ENCODE results near the gene USP46. TPM values are rescaled to one million over a fixed set of nuclear protein-coding genes. Genes with fewer than 3 reads are reported as not detected.

Gene USP46
- total and polyA plus RNA-seq, 7 experiments from 2014 or later, result 0.89 to 11.7 (median 3.2) TPM

- peaks cover 0 to 8% (median 0%) of the 10 kb centered on the region in 7 donors for H3K4me1 Mint-ChIP-seq
- Histone ChIP-seq H3K36me3 (ENCODE audit: control insufficient read depth in 2 of 3, insufficient read depth in 3 of 3, low read length in 3 of 3) (peaks cover 0 to 3% (median 0%) of the 10 kb centered on the region in 3 experiments), H3K4me1 (ENCODE audit: control insufficient read depth in 2 of 2, insufficient read depth in 2 of 2, low read length in 2 of 2) (no peaks in the 10 kb centered on the region), H3K4me3 (ENCODE audit: low read length) (no peak overlapping the region), H3K27me3 (ENCODE audit: control insufficient read depth in 2 of 2, insufficient read depth in 2 of 2, low read length in 2 of 2) (no peaks in the 10 kb centered on the region), H3K27ac (ENCODE audit: low read depth, low read length) (no peak overlapping the region), H3K9me3 (ENCODE audit: control insufficient read depth in 2 of 3, low read length in 3 of 3) (no peaks in the 10 kb centered on the region)
- intact Hi-C loops (cut with micrococcal nuclease), result no loop called here
- ChIA-PET POLR2A (no interaction called here), CTCF (no interaction called here)
- H3K27ac Mint-ChIP-seq, result no peak overlapping the region
- H3K27me3 Mint-ChIP-seq, result peaks cover 0 to 6% (median 0%) of the 10 kb centered on the region in 5 donors
- peaks cover 0 to 9% (median 3%) of the 10 kb centered on the region in 11 donors for H3K9me3 Mint-ChIP-seq
- ATAC-seq, result no peak
- no peak overlapping the region for H3K4me3 Mint-ChIP-seq
- DNase-seq, result no peak
- H3K36me3 Mint-ChIP-seq, result peaks cover 12 to 54% (median 35%) of the 10 kb centered on the region in 5 donors
Observed at GRCh38 chr4:52611030-52611555, 48.0 kb downstream of the USP46 start.

GRCh38 chr4:52606726-52607125, 52.4 kb downstream of the USP46 start:
- CTCF ChIA-PET, result interaction anchor here (0.7 kb wide), 1 partner anchor 21 kb away, joined by 3 read pairs; no protein-coding TSS in a partner anchor

GRCh38 chr4:52606040-52606439, 53.1 kb downstream of the USP46 start:
- DNase-seq (no peak), ATAC-seq (no peak)
- Mint-ChIP-seq H3K4me3 (no peak overlapping the region), H3K27ac (no peak overlapping the region), H3K36me3 (peaks cover 19 to 51% (median 32%) of the 10 kb centered on the region in 5 donors), H3K9me3 (peaks cover 0 to 12% (median 3%) of the 10 kb centered on the region in 11 donors), H3K4me1 (no peaks in the 10 kb centered on the region), H3K27me3 (peaks cover 0 to 4% (median 0%) of the 10 kb centered on the region in 5 donors)
- Histone ChIP-seq H3K36me3 (ENCODE audit: control insufficient read depth in 2 of 3, insufficient read depth in 3 of 3, low read length in 3 of 3) (peaks cover 0 to 3% (median 0%) of the 10 kb centered on the region in 3 experiments), H3K4me3 (ENCODE audit: low read length) (no peak overlapping the region), H3K9me3 (ENCODE audit: control insufficient read depth in 2 of 3, low read length in 3 of 3) (no peaks in the 10 kb centered on the region), H3K4me1 (ENCODE audit: control insufficient read depth in 2 of 2, insufficient read depth in 2 of 2, low read length in 2 of 2) (no peaks in the 10 kb centered on the region), H3K27me3 (ENCODE audit: control insufficient read depth in 2 of 2, insufficient read depth in 2 of 2, low read length in 2 of 2) (no peaks in the 10 kb centered on the region), H3K27ac (ENCODE audit: low read depth, low read length) (no peak overlapping the region)
- ChIA-PET CTCF (no interaction called here), POLR2A (no interaction called here)
- intact Hi-C loops (cut with micrococcal nuclease), result no loop called here

More at GRCh38 chr4:52606726-52607125, 52.4 kb downstream of the USP46 start:
- H3K9me3 Mint-ChIP-seq, result peaks cover 0 to 12% (median 3%) of the 10 kb centered on the region in 11 donors
- DNase-seq (no peak), ATAC-seq (no peak)
- no peak overlapping the region for H3K4me3 Mint-ChIP-seq
- POLR2A ChIA-PET, result no interaction called here
- Histone ChIP-seq H3K4me1 (ENCODE audit: control insufficient read depth in 2 of 2, insufficient read depth in 2 of 2, low read length in 2 of 2) (no peaks in the 10 kb centered on the region), H3K27ac (ENCODE audit: low read depth, low read length) (no peak overlapping the region), H3K9me3 (ENCODE audit: control insufficient read depth in 2 of 3, low read length in 3 of 3) (no peaks in the 10 kb centered on the region), H3K4me3 (ENCODE audit: low read length) (no peak overlapping the region), H3K36me3 (ENCODE audit: control insufficient read depth in 2 of 3, insufficient read depth in 3 of 3, low read length in 3 of 3) (peaks cover 0 to 3% (median 0%) of the 10 kb centered on the region in 3 experiments), H3K27me3 (ENCODE audit: control insufficient read depth in 2 of 2, insufficient read depth in 2 of 2, low read length in 2 of 2) (no peaks in the 10 kb centered on the region)
- no peaks in the 10 kb centered on the region for H3K4me1 Mint-ChIP-seq
- peaks cover 19 to 51% (median 32%) of the 10 kb centered on the region in 5 donors for H3K36me3 Mint-ChIP-seq
- no peak overlapping the region for H3K27ac Mint-ChIP-seq
- H3K27me3 Mint-ChIP-seq, result peaks cover 0 to 4% (median 0%) of the 10 kb centered on the region in 5 donors
- intact Hi-C loops (cut with micrococcal nuclease), result no loop called here

- no peak overlapping the region for H3K27ac Mint-ChIP-seq
- peaks cover 0 to 8% (median 3%) of the 10 kb centered on the region in 11 donors for H3K9me3 Mint-ChIP-seq
Observed at GRCh38 chr4:52604215-52604614, 54.9 kb downstream of the USP46 start.

GRCh38 chr4:52600275-52600674, 58.8 kb downstream of the USP46 start:
- no peaks in the 10 kb centered on the region for H3K4me1 ChIP-seq (ENCODE audit: control insufficient read depth in 2 of 2, insufficient read depth in 2 of 2, low read length in 2 of 2)
- Mint-ChIP-seq H3K27ac (no peak overlapping the region), H3K4me1 (peaks cover 0 to 1% (median 0%) of the 10 kb centered on the region in 7 donors), H3K4me3 (no peak overlapping the region), H3K36me3 (peaks cover 0 to 15% (median 10%) of the 10 kb centered on the region in 5 donors), H3K9me3 (no peaks in the 10 kb centered on the region), H3K27me3 (no peaks in the 10 kb centered on the region)
- no peaks in the 10 kb centered on the region for H3K27me3 ChIP-seq (ENCODE audit: control insufficient read depth in 2 of 2, insufficient read depth in 2 of 2, low read length in 2 of 2)
- intact Hi-C loops (cut with micrococcal nuclease), result no loop called here
- H3K27ac ChIP-seq (ENCODE audit: low read depth, low read length), result no peak overlapping the region
- H3K4me3 ChIP-seq (ENCODE audit: low read length), result no peak overlapping the region
- ChIA-PET CTCF (no interaction called here), POLR2A (no interaction called here)
- DNase-seq (no peak), ATAC-seq (no peak)
- no peaks in the 10 kb centered on the region for H3K36me3 ChIP-seq (ENCODE audit: control insufficient read depth in 2 of 3, insufficient read depth in 3 of 3, low read length in 3 of 3)
- H3K9me3 ChIP-seq (ENCODE audit: control insufficient read depth in 2 of 3, low read length in 3 of 3), result no peaks in the 10 kb centered on the region

More at GRCh38 chr4:52604215-52604614, 54.9 kb downstream of the USP46 start:
- intact Hi-C loops (cut with micrococcal nuclease), result no loop called here
- no peak overlapping the region for H3K4me3 ChIP-seq (ENCODE audit: low read length)
- no peaks in the 10 kb centered on the region for H3K27me3 ChIP-seq (ENCODE audit: control insufficient read depth in 2 of 2, insufficient read depth in 2 of 2, low read length in 2 of 2)
- no peaks in the 10 kb centered on the region for H3K36me3 ChIP-seq (ENCODE audit: control insufficient read depth in 2 of 3, insufficient read depth in 3 of 3, low read length in 3 of 3)
- Mint-ChIP-seq H3K4me3 (no peak overlapping the region), H3K36me3 (peaks cover 14 to 40% (median 23%) of the 10 kb centered on the region in 5 donors), H3K4me1 (peaks cover 0 to under 1% (median 0%) of the 10 kb centered on the region in 7 donors), H3K27me3 (no peaks in the 10 kb centered on the region)
- H3K9me3 ChIP-seq (ENCODE audit: control insufficient read depth in 2 of 3, low read length in 3 of 3), result no peaks in the 10 kb centered on the region
- CTCF ChIA-PET, result interaction anchor here (0.6 kb wide), 1 partner anchor 304 kb away, joined by 3 read pairs; no protein-coding TSS in a partner anchor
- no peaks in the 10 kb centered on the region for H3K4me1 ChIP-seq (ENCODE audit: control insufficient read depth in 2 of 2, insufficient read depth in 2 of 2, low read length in 2 of 2)
- no peak overlapping the region for H3K27ac ChIP-seq (ENCODE audit: low read depth, low read length)
- DNase-seq (no peak), ATAC-seq (no peak)
- POLR2A ChIA-PET, result no interaction called here

- H3K9me3 Mint-ChIP-seq, result no peaks in the 10 kb centered on the region
- H3K4me1 Mint-ChIP-seq, result peaks cover 0 to 5% (median 0%) of the 10 kb centered on the region in 7 donors
- no peaks in the 10 kb centered on the region for H3K27me3 Mint-ChIP-seq
- Histone ChIP-seq H3K4me3 (ENCODE audit: low read length) (no peak overlapping the region), H3K9me3 (ENCODE audit: control insufficient read depth in 2 of 3, low read length in 3 of 3) (no peaks in the 10 kb centered on the region), H3K36me3 (ENCODE audit: control insufficient read depth in 2 of 3, insufficient read depth in 3 of 3, low read length in 3 of 3) (no peaks in the 10 kb centered on the region), H3K27me3 (ENCODE audit: control insufficient read depth in 2 of 2, insufficient read depth in 2 of 2, low read length in 2 of 2) (no peaks in the 10 kb centered on the region), H3K27ac (ENCODE audit: low read depth, low read length) (no peak overlapping the region), H3K4me1 (ENCODE audit: control insufficient read depth in 2 of 2, insufficient read depth in 2 of 2, low read length in 2 of 2) (no peaks in the 10 kb centered on the region)
- ChIA-PET CTCF (no interaction called here), POLR2A (no interaction called here)
- ATAC-seq (no peak), DNase-seq (no peak)
- peaks cover 0 to 11% (median 7%) of the 10 kb centered on the region in 5 donors for H3K36me3 Mint-ChIP-seq
- H3K4me3 Mint-ChIP-seq, result no peak overlapping the region
- no peak overlapping the region for H3K27ac Mint-ChIP-seq
- intact Hi-C loops (cut with micrococcal nuclease), result no loop called here
Observed at GRCh38 chr4:52595001-52595400, 64.1 kb downstream of the USP46 start.

- ChIA-PET POLR2A (no interaction called here), CTCF (no interaction called here)
- DNase-seq, result no peak
- H3K27me3 ChIP-seq (ENCODE audit: control insufficient read depth in 2 of 2, insufficient read depth in 2 of 2, low read length in 2 of 2), result no peaks in the 10 kb centered on the region
- peaks cover 0 to 5% (median 4%) of the 10 kb centered on the region in 5 donors for H3K36me3 Mint-ChIP-seq
- no peak overlapping the region for H3K4me3 ChIP-seq (ENCODE audit: low read length)
- H3K36me3 ChIP-seq (ENCODE audit: control insufficient read depth in 2 of 3, insufficient read depth in 3 of 3, low read length in 3 of 3), result no peaks in the 10 kb centered on the region
- H3K4me1 Mint-ChIP-seq, result peaks cover 6 to 24% (median 8%) of the 10 kb centered on the region in 7 donors
- H3K9me3 ChIP-seq (ENCODE audit: control insufficient read depth in 2 of 3, low read length in 3 of 3), result no peaks in the 10 kb centered on the region
- peaks cover 0 to 5% of the 10 kb centered on the region in 2 donors for H3K4me1 ChIP-seq (ENCODE audit: control insufficient read depth in 2 of 2, insufficient read depth in 2 of 2, low read length in 2 of 2)
- ATAC-seq, result no peak
- no peaks in the 10 kb centered on the region for H3K27me3 Mint-ChIP-seq
- intact Hi-C loops (cut with micrococcal nuclease), result no loop called here
- H3K9me3 Mint-ChIP-seq, result no peaks in the 10 kb centered on the region
- H3K27ac ChIP-seq (ENCODE audit: low read depth, low read length), result no peak overlapping the region
- no peak overlapping the region for H3K27ac Mint-ChIP-seq
- no peak overlapping the region for H3K4me3 Mint-ChIP-seq
Observed at GRCh38 chr4:52592287-52592686, 66.8 kb downstream of the USP46 start.

All from naive thymus-derived CD4-positive, alpha-beta T cell (primary cell).